Heart left ventricle (tissue), 16 donors: Measurements from ENCODE around the gene PTPRN2. TPM values are rescaled to one million over a fixed set of nuclear protein-coding genes. Genes with fewer than 3 reads are reported as not detected.

Source experiments
- ATAC-seq, 4 donors: fragments of 200-7000 bp; cut with Tn5 transposase; one replicate each; pipeline ENCODE4 v1.9.1; 2020 to 2022; ENCODE audit warnings: moderate library complexity in 4 of 4, mild to moderate bottlenecking in 3 of 4, moderate number of reproducible peaks in 1 of 4
- DNase-seq, 5 donors: peaks; one replicate each; pipeline ENCODE4 v3.0.0-alpha.2; 2020
- H3K27ac ChIP-seq, 12 donors: fragments of 200-600 bp; sonication (generic) in 4 of 12; one replicate each; pipeline versions ENCODE4 v1.5.0 to v1.8.0; 2016 to 2022; ENCODE audit warnings: mild to moderate bottlenecking in 2 of 12
- H3K27me3 ChIP-seq, 9 donors: fragments of 200-600 bp; sonication (generic) in 2 of 9; one replicate each; pipeline versions ENCODE4 v1.5.1 to v1.8.0; 2016 to 2022; ENCODE audit warnings: mild to moderate bottlenecking in 3 of 9
- H3K36me3 ChIP-seq, 9 donors: fragments of 200-600 bp; sonication (generic) in 2 of 9; one replicate each; pipeline versions ENCODE4 v1.5.0 to v1.8.0; 2018 to 2022; ENCODE audit warnings: mild to moderate bottlenecking in 2 of 9
- H3K4me1 ChIP-seq, 12 donors: fragments of 200-600 bp; sonication (generic) in 4 of 12; one replicate each; pipeline versions ENCODE4 v1.5.0 to v1.8.0; 2016 to 2022; ENCODE audit warnings: mild to moderate bottlenecking in 3 of 12
- H3K4me3 ChIP-seq, 12 donors: fragments of 200-600 bp; sonication (generic) in 4 of 12; one replicate each; pipeline versions ENCODE4 v1.5.0 to v1.8.0; 2017 to 2022; ENCODE audit warnings: mild to moderate bottlenecking in 9 of 12, moderate library complexity in 4 of 12
- H3K9me3 ChIP-seq, 12 donors: fragments of 200-600 bp; sonication (generic) in 4 of 12; one replicate each; pipeline versions ENCODE4 v1.5.0 to v1.8.0; 2016 to 2022; ENCODE audit warnings: mild to moderate bottlenecking in 1 of 12
- CTCF ChIP-seq, 12 donors: fragments of 200-600 bp; sonication (generic) in 4 of 12; IDR thresholded peaks; one replicate each; pipeline versions ENCODE4 v1.5.0 to v1.8.0; 2018 to 2022; ENCODE audit warnings: antibody characterized with exemption in 12 of 12, mild to moderate bottlenecking in 5 of 12
- POLR2A ChIP-seq, 2 donors: fragments of 450-650 bp; IDR thresholded peaks; one replicate each; pipeline ENCODE4 v1.6.1; 2017; ENCODE audit warnings: antibody characterized with exemption in 2 of 2, mild to moderate bottlenecking in 2 of 2, moderate library complexity in 2 of 2
- WGBS, 4 donors: extraction: QIAGEN DNeasy Blood & Tissue Kit in 2 of 4; methylation state at CpG; one replicate each; pipeline versions ENCODE4 v1.1.5 to v1.1.7; 2013 to 2018; 5-methylcytosine and 5-hydroxymethylcytosine counted together
- intact Hi-C, 10 donors: fragments of 100-400 bp; cut with DNase I; formaldehyde crosslinking; loops; one replicate each; pipeline versions ENCODE4 v1.11.1 to v1.14.2; 2022
- polyA plus RNA-seq, 2 donors: library from polyadenylated mRNA; stranded (reverse); fragments of 200-250 nt; gene quantifications; one replicate each; pipeline ENCODE4 v1.2.3, GENCODE V29; 2013
- total RNA-seq, 9 donors: library from RNA; depleted of rRNA in 2 of 9; stranded (reverse); fragments of >200 nt in 2 of 9; fragmentation: NEBNext Ultra II Directional in 3 of 9; extraction: Animal tissue kit (Norgen Biotek cat#: 25700) in 3 of 9; gene quantifications; one replicate each; pipeline versions ENCODE4 v1.1.0 to v1.2.4, GENCODE V29; 2016 to 2023
- donor health status: ischemic (EF 13 %, LVEDD 7.1; RV severe dilation, severe dysfunction).
- donor health status: healthy with polysubstance abuse.
- donor health status: DM: no; HTN: yes; CAD: no.
- donor health status: DM: no; HTN: no; CAD: no.
- donor health status: ischemic (EF 25% LVEDD 6.9; RV normal size, moderate dysfunction).
- donor health status: ischemic (EF 25% LVEDD 5.7; RV mildly dilated, moderate dysfunction).
- donor health status: healthy.
- donor health status: DM: yes; HTN: yes; CAD: no.
- donor health status: ischemic (EF 35%, LVEDD 5.7; RV mildly dilated, moderate dysfunction).
- donor health status: nonischemic (EF 11% LVEDD 7.7; RV severe dilation, severe dysfunction).
- donor health status: DM: yes; HTN: yes; CAD: no.
- donor health status: PGD.
- donor health status: ischemic (EF 29% LVEDD 5.4; RV normal size, mild dysfunction).
- donor health status: nonischemic (EF 23%, LVEDD 6.1; RV moderate dilation, normal function).

Gene PTPRN2
- total and polyA plus RNA-seq, 11 donors, result 0.61 to 2.3 (median 1.3) TPM

GRCh38 chr7:157568770-157569584 is 1018.6 kb downstream of the PTPRN2 start:
- Histone ChIP-seq H3K9me3 (no peaks in the 10 kb centered on the region), H3K36me3 (no peaks in the 10 kb centered on the region), H3K4me3 (peak overlapping the region; percentile 26 to 81 (median 64)), H3K27me3 (peaks cover 0 to 5% (median 0%) of the 10 kb centered on the region in 9 donors), H3K27ac (peak overlapping the region in 10 of 12 donors; percentile 4 to 77 (median 54)), H3K4me1 (peaks cover 0 to 21% (median 7%) of the 10 kb centered on the region in 12 donors)
- WGBS, 4 donors, result 9 to 11% (median 10%) methylated on average over 28 to 35 of the region's 35 CpGs
- ATAC-seq (peak; percentile 56 to 92 (median 82)), DNase-seq (peak; percentile 55 to 77 (median 68))
- no peak for TF ChIP-seq POLR2A (IDR thresholded peaks at IDR 0.05)
- intact Hi-C loops, result loop anchor here in 1 of 10 donors (2.0 kb wide), 1 partner anchor 66 kb away; no protein-coding TSS in a partner anchor

GRCh38 chr7:157568106-157568769 is 1019.4 kb downstream of the PTPRN2 start:
- Histone ChIP-seq H3K4me1 (peaks cover 0 to 21% (median 7%) of the 10 kb centered on the region in 12 donors), H3K27me3 (peaks cover 0 to 5% (median 0%) of the 10 kb centered on the region in 9 donors), H3K36me3 (no peaks in the 10 kb centered on the region), H3K9me3 (no peaks in the 10 kb centered on the region), H3K4me3 (peak overlapping the region; percentile 26 to 81 (median 64)), H3K27ac (peak overlapping the region in 9 of 12 donors; percentile 4 to 77 (median 57))
- TF ChIP-seq POLR2A (IDR thresholded peaks at IDR 0.05) (no peak), CTCF (IDR thresholded peaks at IDR 0.05) (no peak)
- ATAC-seq (no peak), DNase-seq (peak in 1 of 5 donors; percentile 49)
- WGBS, 4 donors, result 49 to 68% (median 50%) methylated on average over 25 of the region's 25 CpGs
- intact Hi-C loops, result loop anchor here in 1 of 10 donors (2.0 kb wide), 1 partner anchor 65 kb away; no protein-coding TSS in a partner anchor

- TF ChIP-seq POLR2A (IDR thresholded peaks at IDR 0.05), result no peak
- no peak for TF ChIP-seq CTCF (IDR thresholded peaks at IDR 0.05)
- Histone ChIP-seq H3K4me1 (peaks cover 0 to 21% (median 7%) of the 10 kb centered on the region in 12 donors), H3K4me3 (peak overlapping the region in 1 of 12 donors; percentile 72), H3K27me3 (peaks cover 0 to 4% (median 0%) of the 10 kb centered on the region in 9 donors), H3K36me3 (no peaks in the 10 kb centered on the region), H3K9me3 (no peaks in the 10 kb centered on the region), H3K27ac (no peak overlapping the region)
- intact Hi-C loops, result loop anchor here in 1 of 10 donors (2.0 kb wide), 1 partner anchor 65 kb away; no protein-coding TSS in a partner anchor
- WGBS, 4 donors, result 91 to 93% (median 92%) methylated on average over 10 of the region's 10 CpGs
- no peak for ATAC-seq
- peak in 1 of 5 donors; percentile 17 for DNase-seq
Observed at GRCh38 chr7:157567666-157568065, 1020.0 kb downstream of the PTPRN2 start.

GRCh38 chr7:157566631-157567006 is 1021.0 kb downstream of the PTPRN2 start:
- Histone ChIP-seq H3K36me3 (no peaks in the 10 kb centered on the region), H3K4me3 (no peak overlapping the region), H3K9me3 (no peaks in the 10 kb centered on the region), H3K27me3 (peaks cover 0 to 4% (median 0%) of the 10 kb centered on the region in 9 donors), H3K4me1 (peaks cover 0 to 21% (median 7%) of the 10 kb centered on the region in 12 donors), H3K27ac (no peak overlapping the region)
- no peak for TF ChIP-seq CTCF (IDR thresholded peaks at IDR 0.05)
- TF ChIP-seq POLR2A (IDR thresholded peaks at IDR 0.05), result no peak
- peak in 1 of 5 donors; percentile 48 for DNase-seq
- 94 to 97% (median 96%) methylated on average over 10 of the region's 10 CpGs for WGBS, 4 donors
- intact Hi-C loops, result no loop called here
- ATAC-seq, result no peak
